Activated naive CD4-positive, alpha-beta T cell treated with anti-CD3 and anti-CD28 coated beads, Interleukin-2, amount 50 U/mL, for 16 hours (primary cell): ENCODE results near the gene MYCBP2.
"Not testable (repeated sequence)": the region's sequence is repeated elsewhere in the genome, so short reads cannot be mapped to it uniquely, and the experiment has no call there.

Experiments
- DNase-seq: peaks from one replicate; pipeline ENCODE4 v3.0.0-alpha.2; 2020

The MYCBP2 gene

DNA sequence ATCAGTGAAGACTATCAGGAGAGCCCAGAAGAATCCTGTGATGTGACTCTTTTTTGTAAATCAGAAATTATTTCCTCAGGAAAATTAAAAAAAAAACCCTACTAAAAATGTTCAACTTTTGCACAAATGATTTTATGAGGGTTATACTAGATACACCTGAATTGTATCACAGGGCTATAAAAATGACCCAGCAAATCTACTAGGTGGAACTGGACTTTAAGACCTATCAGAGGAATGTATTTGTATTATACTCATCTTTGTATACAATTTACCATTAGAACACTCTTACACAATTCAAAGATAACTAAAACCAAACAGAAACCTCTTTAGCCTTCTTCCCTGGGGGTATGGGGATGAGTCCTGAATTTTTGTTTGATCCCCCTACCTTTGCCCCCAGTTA is 307.1 kb downstream of the MYCBP2 start:
- DNase-seq, result no peak

DNA sequence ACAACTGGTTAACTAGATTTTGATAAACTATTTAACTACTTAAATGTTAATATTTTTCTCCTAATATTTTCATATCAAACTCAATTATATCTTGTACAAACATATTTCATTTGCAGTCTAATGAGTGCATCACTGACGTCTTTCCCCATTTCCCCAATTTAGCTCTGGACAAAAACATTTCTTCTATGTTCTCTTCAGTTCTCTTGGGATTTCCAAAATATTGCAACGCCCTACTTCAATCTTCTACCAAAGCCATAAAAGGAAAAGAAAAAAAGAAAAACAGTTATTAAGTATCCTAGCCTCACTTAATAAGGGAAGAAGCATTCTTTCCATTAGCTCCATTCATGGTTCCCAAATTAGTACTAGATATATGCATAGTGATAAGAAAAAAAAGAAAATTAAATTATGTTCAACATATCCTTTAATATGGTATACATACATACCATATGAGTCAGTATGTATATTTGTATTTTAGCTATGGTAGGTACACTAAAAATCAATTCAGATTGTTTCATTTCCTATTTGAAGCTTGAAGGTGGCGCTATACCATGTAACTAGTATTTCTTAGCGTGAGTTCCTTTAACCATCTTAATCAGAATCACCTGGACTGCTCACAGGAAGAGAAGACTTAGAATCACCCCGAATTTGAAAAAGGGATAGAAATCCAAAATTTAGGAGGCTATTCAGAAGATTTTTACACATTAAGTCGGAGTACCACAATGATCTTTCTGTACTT is 309.8 kb downstream of the MYCBP2 start:
- DNase-seq, result no peak

DNA sequence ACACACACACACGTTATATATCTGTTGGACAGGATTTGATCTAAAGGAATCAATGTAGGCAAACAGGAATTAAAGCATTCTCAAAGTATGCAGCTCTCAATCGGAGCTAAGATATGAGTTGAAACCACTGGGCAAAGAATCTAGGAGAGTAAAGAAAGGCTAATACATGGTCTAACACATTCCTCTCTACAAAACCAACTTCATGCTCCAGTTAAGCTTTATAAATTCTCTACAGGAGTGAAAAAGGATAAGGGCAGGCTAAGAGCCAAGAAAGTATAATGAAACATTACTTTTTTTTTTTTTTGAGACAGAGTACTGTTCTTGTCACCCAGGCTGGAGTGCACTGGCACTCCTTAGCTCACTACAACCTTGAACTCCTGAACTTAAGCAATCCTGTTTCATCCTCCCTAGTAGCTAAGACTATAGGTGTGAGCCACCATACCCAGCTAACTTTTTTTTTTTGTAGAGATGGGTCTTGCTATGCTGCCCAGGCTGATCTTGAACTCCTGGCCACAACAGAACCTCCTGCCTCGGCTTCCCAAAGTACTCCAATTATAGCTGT is 310.6 kb downstream of the MYCBP2 start:
- DNase-seq, result no peak

DNA sequence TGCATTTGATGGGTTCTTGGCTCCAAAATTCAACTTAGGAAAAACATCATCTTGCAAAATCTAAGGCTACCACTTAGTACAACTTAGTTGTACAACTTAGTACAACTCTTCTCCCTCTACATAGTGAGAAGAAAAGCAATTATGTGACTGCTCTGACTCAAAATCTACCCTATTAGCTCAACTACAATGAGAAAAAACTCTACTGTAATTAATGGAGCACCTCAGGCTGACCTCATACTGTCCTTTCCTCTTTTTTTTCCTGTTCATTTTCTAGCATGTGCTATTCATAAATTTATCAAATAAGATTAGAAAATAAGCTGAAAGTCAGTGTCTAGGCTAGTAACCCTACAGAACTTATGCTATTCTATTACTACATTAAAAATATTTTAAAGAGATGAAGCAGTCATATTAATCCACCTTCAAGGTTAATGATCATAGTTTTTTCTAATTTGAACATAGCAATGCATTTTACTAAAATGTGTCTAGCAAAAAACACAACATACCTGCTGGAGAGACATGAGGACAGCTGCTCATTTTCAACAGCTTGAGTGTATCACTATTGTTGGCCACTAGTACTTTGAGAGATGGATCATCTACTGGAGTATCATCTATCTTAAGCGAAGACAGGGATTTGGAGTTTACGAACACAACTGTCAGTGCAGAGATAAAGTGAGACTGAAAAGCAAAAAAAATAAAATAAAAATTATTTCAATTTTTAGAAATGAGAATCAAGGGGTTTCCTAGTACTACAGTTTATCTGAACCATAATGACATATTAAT is 311.8 kb downstream of the MYCBP2 start:
- no peak for DNase-seq

DNA sequence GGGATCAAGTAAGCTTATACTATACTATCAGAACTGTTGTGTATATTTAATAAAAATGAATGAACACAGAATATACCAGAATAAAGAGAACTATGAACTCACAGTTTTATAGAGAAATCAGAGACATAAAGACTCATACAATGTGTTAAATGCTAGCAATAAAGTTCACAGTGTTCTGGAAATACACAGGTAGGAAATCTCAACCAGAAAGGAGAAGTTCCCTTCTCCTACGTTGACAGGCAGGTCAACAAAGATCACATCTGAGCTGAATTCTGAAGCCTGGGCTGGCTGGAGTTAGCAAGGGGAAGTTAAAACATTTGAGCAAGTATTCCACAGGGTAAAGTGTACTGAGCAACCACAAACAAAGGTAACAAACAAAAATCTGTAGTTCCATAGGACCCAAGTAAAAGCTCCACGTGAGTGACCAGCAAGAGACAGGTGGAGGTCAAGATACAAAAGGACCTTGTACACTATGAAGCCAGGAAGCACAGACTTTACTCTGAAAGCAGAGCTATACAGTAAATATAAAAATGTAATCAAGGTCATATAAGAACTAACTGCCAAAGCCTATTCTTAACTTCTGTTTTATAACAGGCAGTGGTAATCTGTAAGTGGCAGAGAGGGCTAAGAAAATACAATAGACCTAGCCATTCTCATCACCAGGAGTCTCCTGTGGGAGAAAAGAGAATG is 312.9 kb downstream of the MYCBP2 start:
- DNase-seq, result no peak

DNA sequence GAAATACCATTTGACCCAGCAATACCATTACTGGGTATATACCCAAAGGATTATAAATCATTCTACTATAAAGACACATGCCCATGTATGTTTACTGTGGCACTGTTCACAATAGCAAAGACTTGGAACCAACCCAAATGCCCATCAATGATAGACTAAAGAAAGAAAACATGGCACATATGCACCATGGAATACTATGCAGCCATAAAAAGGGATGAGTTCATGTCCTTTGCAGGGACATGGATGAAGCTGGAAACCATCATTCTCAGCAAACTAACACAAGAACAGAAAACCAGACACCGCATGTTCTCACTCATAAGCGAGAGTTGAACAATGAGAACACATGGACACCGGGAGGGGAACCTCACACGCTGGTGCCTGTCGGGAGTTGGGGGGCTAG is 317.2 kb downstream of the MYCBP2 start:
- not testable (repeated sequence) for DNase-seq

DNA sequence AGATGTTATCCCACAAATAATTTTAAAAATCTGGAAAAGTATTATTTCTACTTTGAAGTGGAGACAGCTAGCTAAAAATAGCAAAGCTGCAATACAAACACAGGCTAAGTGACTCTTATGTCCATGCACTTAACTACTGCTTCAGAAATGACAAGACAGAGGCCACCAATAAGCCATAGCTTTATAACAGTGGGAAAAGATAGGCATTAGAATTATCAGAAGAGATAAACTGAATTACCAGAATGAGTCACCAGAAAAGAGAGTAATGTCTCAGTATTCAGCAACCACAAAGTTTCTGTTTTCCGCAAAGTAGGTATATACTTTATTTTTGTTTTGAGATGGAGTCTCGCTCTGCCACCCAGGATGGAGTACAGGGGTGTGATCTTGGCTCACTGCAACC is 317.9 kb downstream of the MYCBP2 start:
- no peak for DNase-seq

DNA sequence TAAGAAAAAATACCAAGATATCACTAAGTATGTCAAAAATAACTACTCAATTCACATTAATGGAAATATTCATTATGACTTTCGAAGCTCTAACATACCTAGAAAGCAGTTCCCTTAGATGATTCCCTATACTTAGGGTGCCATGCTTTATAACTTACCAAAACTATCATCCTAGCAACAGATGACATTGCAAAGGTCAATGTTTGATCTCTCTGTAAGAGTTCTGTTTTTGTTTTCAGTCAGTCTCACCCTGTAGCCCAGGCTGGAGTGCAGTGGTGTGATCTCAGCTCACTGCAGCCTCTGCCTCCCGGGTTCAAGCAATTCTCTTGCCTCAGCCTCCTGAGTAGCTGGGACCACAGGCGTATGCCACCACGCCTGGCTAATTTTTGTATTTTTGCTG is 318.6 kb downstream of the MYCBP2 start:
- DNase-seq, result not testable (repeated sequence)

DNA sequence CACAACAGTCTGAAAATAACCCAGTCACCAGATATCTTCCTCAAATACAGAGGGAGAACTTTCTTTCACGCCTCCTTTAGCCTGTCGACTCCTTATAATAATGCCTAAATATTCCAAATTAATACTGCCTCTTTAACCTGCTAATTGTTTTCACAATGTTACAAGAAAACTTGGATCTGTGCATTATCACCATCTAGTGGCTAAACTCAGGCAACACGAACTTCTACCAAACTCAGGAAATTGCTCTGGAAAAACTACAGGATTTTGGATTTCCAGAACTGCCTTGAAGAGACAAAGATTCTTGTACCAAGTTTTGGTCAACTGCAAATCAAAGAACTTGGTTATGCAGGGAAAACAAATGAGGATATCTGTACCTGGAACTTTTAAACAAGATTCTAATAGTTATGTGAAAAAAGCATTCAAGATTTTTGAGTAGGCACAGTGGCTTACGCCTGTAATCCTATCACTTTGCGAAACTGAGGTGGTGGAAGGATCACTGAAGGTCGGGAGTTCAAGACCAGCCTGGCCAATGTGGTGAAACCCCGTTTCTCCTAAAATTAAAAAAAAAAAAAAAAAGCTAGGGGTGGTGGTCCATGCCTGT is 324.2 kb downstream of the MYCBP2 start:
- no peak for DNase-seq

DNA sequence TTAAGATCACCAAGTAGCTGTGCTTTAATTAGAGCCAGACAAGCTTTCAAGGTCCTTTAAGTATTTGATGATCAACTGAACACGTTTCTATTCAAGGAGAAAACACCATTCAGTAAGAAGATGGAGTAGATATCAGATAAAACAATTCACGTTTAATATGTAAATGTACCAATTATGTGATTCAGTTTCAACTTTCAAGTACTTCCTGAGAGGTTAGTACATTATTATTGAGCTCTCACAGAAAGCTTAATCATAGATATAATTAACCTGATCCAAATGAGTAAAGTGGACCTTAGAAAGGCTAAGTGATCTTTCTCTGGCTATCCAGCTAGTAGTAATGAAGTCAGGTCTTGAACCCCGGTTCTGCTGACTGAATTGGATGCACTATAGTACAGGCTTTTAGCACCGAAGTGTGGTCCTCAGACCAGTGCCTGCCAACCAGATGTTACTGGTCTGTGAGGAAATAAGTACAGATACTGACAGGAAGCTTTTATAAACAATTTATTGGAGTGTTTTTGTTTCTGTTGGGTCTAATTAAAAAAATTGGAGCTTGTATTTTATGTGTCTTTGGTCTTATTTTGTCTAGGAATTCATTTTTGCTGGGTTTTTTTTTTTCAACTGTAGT is 324.8 kb downstream of the MYCBP2 start:
- DNase-seq, result no peak

DNA sequence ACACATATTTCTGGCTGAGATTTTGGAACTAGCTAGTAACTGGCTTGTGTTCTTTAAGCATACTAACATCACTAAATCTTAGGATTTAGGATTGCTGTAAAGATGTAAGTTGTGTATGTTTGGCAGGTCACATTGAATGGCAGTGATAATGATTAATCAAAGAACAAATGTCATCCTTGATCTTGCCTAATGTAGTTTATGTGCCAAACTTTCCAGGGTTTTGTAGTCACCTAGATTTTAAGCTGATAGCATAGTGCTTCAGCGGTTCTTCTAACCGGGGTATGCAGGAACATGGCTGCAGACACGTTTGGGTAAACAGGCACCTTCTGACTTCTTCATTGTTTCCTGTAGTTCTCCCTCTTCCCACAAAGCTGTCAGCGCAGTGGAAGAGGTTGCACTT is 325.4 kb downstream of the MYCBP2 start:
- DNase-seq, result no peak

DNA sequence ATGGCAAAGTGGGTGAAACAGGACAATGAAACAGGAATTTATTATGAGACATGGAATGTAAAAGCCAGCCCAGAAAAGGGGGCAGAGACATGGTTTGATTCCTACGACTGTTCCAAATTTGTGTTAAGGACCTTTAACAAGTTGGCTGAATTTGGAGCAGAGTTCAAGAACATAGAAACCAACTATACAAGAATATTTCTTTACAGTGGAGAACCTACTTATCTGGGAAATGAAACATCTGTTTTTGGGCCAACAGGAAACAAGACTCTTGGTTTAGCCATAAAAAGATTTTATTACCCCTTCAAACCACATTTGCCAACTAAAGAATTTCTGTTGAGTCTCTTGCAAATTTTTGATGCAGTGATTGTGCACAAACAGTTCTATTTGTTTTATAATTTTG is 326.4 kb downstream of the MYCBP2 start:
- no peak for DNase-seq
